ENCODE data around the gene JAG2.

JAG2 gene

GRCh38 chr14:105192866-105193731 lies 24.5 kb upstream of the JAG2 start:
- no peak for DNase-seq (ENCODE audit: low spot score)
- no peak for TF ChIP-seq CTCF (IDR thresholded peaks at IDR 0.05; ENCODE audit: extremely low read depth, missing control alignments)

GRCh38 chr14:105187935-105188524 lies 19.5 kb upstream of the JAG2 start:
- no peak for TF ChIP-seq CTCF (IDR thresholded peaks at IDR 0.05; ENCODE audit: extremely low read depth, missing control alignments)

GRCh38 chr14:105187116-105187515 lies 18.5 kb upstream of the JAG2 start:
- no peak for TF ChIP-seq CTCF (IDR thresholded peaks at IDR 0.05; ENCODE audit: extremely low read depth, missing control alignments)
- no peak for DNase-seq (ENCODE audit: low spot score)

More at GRCh38 chr14:105187935-105188524, 19.5 kb upstream of the JAG2 start:
- no peak for DNase-seq (ENCODE audit: low spot score)

DNA sequence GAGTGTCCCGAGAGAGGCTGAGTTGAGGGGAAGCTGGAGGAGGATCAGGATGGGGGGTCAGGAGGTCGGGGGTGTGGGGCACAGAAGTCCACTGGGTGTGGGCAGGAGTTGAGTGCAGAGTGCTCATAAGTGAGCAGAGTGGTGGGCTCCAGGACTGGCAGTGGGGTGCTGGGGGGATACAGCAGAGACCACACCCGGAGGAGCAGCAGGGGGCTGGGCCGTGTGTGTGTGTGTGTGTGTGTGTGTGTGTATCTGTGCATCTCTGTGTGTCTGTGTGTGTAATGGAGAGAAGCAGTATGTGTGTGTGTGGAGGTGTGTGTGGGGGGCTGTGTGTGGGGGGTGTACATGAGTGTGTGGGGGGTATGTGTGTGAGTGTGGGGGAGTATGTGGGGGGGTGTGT lies 17.4 kb upstream of the JAG2 start:
- no peak for DNase-seq (ENCODE audit: low spot score)
- TF ChIP-seq CTCF (IDR thresholded peaks at IDR 0.05; ENCODE audit: extremely low read depth, missing control alignments): no peak

DNA sequence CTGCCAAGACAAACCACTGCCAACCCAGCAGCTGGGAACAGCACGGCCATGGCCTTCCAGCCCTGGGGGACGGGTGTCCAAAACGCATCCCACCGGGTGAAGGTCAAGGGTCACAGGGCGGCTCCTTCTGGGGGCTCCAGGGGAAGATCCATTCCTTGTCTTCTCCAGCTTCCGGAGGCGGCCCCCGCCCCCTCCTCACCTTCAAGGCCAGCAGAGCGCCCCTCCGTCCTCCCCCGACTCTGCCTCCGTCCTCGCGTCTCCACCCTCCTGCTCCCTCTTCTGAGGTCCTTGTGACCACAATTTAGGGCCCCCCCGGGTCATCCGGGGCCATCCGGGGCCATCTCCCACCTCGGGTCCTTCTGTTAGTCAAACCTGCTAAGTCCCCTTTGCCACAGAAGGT lies 16.4 kb upstream of the JAG2 start:
- no peak for TF ChIP-seq CTCF (IDR thresholded peaks at IDR 0.05; ENCODE audit: extremely low read depth, missing control alignments)
- no peak for DNase-seq (ENCODE audit: low spot score)

GRCh38 chr14:105184461-105184860 lies 15.9 kb upstream of the JAG2 start:
- DNase-seq (ENCODE audit: low spot score): no peak
- no peak for TF ChIP-seq CTCF (IDR thresholded peaks at IDR 0.05; ENCODE audit: extremely low read depth, missing control alignments)

GRCh38 chr14:105182296-105183020 lies 13.9 kb upstream of the JAG2 start:
- TF ChIP-seq CTCF (IDR thresholded peaks at IDR 0.05; ENCODE audit: extremely low read depth, missing control alignments): no peak
- DNase-seq (ENCODE audit: low spot score): no peak
